ENCODE results near the gene MYLK. TPM values are rescaled to one million over a fixed set of nuclear protein-coding genes. Genes with fewer than 3 reads are reported as not detected.

The MYLK gene
- total RNA-seq, 2 experiments from 2014 or later, result 0.22 TPM; not detected in 1

DNA sequence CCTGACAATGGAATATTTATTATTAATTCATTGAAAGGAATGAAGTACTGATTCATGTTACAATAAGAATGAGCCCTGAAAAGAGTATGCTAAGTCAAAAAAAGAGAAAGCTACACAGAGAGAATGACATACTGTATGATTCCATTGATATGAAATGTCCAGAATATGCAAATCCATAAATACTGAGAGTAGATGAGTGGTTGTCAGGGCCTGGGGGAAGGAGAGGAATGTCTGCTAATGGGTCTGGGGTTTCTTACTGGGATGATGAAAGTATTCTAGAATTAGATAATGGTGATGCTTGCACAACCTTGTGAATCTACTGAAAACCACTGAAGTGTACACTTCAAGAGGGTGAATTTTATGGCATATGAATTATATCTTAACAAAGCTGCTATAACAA, 219.4 kb downstream of the MYLK start:
- ChIA-PET POLR2A (no interaction called here), CTCF (no interaction called here)
- DNase-seq, result no peak
- Histone ChIP-seq H3K36me3 (ENCODE audit: insufficient read depth, low read length) (no peaks in the 10 kb centered on the region), H3K9me3 (ENCODE audit: control insufficient read depth in 1 of 2, insufficient read depth in 1 of 2, low read length in 2 of 2) (peaks cover 0 to 6% of the 10 kb centered on the region in 2 experiments), H3K4me1 (ENCODE audit: insufficient read depth, low read length) (no peaks in the 10 kb centered on the region), H3K27me3 (ENCODE audit: control insufficient read depth in 1 of 2, insufficient read depth in 2 of 2, low read length in 2 of 2) (peaks cover 0 to 4% of the 10 kb centered on the region in 2 experiments), H3K27ac (ENCODE audit: low read depth in 1 of 2, low read length in 2 of 2) (no peak overlapping the region), H3K4me3 (ENCODE audit: low read length) (no peak overlapping the region)
- H3K9me3 Mint-ChIP-seq, result no peaks in the 10 kb centered on the region
- TF ChIP-seq, protein P1, sequence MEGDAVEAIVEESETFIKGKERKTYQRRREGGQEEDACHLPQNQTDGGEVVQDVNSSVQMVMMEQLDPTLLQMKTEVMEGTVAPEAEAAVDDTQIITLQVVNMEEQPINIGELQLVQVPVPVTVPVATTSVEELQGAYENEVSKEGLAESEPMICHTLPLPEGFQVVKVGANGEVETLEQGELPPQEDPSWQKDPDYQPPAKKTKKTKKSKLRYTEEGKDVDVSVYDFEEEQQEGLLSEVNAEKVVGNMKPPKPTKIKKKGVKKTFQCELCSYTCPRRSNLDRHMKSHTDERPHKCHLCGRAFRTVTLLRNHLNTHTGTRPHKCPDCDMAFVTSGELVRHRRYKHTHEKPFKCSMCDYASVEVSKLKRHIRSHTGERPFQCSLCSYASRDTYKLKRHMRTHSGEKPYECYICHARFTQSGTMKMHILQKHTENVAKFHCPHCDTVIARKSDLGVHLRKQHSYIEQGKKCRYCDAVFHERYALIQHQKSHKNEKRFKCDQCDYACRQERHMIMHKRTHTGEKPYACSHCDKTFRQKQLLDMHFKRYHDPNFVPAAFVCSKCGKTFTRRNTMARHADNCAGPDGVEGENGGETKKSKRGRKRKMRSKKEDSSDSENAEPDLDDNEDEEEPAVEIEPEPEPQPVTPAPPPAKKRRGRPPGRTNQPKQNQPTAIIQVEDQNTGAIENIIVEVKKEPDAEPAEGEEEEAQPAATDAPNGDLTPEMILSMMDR (IDR thresholded peaks at IDR 0.05), result no peak
- H3K4me1 Mint-ChIP-seq (ENCODE audit: low read depth), result no peaks in the 10 kb centered on the region
- H3K36me3 Mint-ChIP-seq (ENCODE audit: low read depth), result no peaks in the 10 kb centered on the region
- H3K4me3 Mint-ChIP-seq, result no peak overlapping the region
- intact Hi-C loops (cut with DNase I, micrococcal nuclease), result no loop called here
- H3K27me3 Mint-ChIP-seq, result peaks cover 28% of the 10 kb centered on the region
- ATAC-seq (ENCODE audit: poor library complexity), result no peak
- no peak overlapping the region for H3K27ac Mint-ChIP-seq

DNA sequence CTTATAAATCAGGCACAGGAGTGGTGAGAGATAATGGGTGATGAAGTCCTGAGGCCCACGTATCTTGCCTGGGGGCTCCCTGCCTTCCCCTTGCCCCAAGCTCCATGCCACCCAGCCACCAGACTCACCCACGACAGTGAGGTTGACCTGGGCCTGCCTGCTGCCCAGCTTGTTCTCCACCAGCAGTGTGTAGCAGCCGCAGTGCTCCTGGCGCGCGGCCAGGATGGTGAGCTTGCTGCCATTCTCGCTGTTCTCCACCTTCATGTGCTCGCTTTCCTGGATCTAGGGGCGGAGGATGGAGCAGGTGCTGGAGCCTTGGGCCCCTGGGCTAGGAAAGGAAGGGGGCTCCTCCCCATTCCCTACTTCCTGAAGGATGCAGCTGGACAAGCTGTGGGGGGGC, 220.2 kb downstream of the MYLK start:
- Mint-ChIP-seq H3K9me3 (no peaks in the 10 kb centered on the region), H3K4me3 (no peak overlapping the region), H3K36me3 (ENCODE audit: low read depth) (no peaks in the 10 kb centered on the region), H3K27ac (no peak overlapping the region), H3K4me1 (ENCODE audit: low read depth) (no peaks in the 10 kb centered on the region), H3K27me3 (peaks cover 28% of the 10 kb centered on the region)
- intact Hi-C loops (cut with DNase I, micrococcal nuclease), result no loop called here
- Histone ChIP-seq H3K27me3 (ENCODE audit: control insufficient read depth in 1 of 2, insufficient read depth in 2 of 2, low read length in 2 of 2) (peaks cover 0 to 6% of the 10 kb centered on the region in 2 experiments), H3K36me3 (ENCODE audit: insufficient read depth, low read length) (no peaks in the 10 kb centered on the region), H3K9me3 (ENCODE audit: control insufficient read depth in 1 of 2, insufficient read depth in 1 of 2, low read length in 2 of 2) (peaks cover 0 to 6% of the 10 kb centered on the region in 2 experiments), H3K27ac (ENCODE audit: low read depth in 1 of 2, low read length in 2 of 2) (no peak overlapping the region), H3K4me1 (ENCODE audit: insufficient read depth, low read length) (no peaks in the 10 kb centered on the region), H3K4me3 (ENCODE audit: low read length) (no peak overlapping the region)
- no peak for ATAC-seq (ENCODE audit: poor library complexity)
- TF ChIP-seq, protein P1 (IDR thresholded peaks at IDR 0.05), result no peak
- CTCF ChIA-PET, result no interaction called here
- POLR2A ChIA-PET, result no interaction called here
- DNase-seq, result no peak

DNA sequence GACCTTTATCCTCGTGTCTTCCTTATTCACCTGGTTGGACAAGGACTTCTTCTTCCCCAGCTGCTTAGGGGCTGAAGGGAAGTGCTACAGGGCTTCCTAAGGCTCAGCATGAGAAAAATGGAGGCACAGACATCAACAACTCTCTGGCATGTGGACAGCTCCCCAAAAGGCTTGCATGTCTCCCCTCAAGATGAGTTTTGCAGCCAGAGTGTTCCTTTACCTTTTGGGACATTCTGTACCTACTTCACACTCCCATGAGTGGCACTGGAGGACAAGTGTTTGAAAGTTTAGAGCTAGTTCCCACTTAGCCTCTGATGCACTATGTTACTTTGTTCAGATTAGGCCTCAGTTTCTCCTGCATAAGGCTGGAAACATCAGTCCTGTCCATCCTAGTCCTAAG, 222.2 kb downstream of the MYLK start:
- no peak overlapping the region for H3K27ac ChIP-seq (ENCODE audit: low read depth in 1 of 2, low read length in 2 of 2)
- no peak for DNase-seq
- peaks cover 2% of the 10 kb centered on the region for H3K9me3 Mint-ChIP-seq
- TF ChIP-seq, protein P1 (IDR thresholded peaks at IDR 0.05), result no peak
- ATAC-seq (ENCODE audit: poor library complexity), result no peak
- intact Hi-C loops (cut with DNase I, micrococcal nuclease), result no loop called here
- ChIA-PET POLR2A (no interaction called here), CTCF (no interaction called here)
- H3K36me3 Mint-ChIP-seq (ENCODE audit: low read depth), result no peaks in the 10 kb centered on the region
- no peak overlapping the region for H3K4me3 ChIP-seq (ENCODE audit: low read length)
- no peak overlapping the region for H3K4me3 Mint-ChIP-seq
- no peaks in the 10 kb centered on the region for H3K36me3 ChIP-seq (ENCODE audit: insufficient read depth, low read length)
- H3K27me3 Mint-ChIP-seq, result peaks cover 23% of the 10 kb centered on the region
- peaks cover 0 to 6% of the 10 kb centered on the region in 2 experiments for H3K27me3 ChIP-seq (ENCODE audit: control insufficient read depth in 1 of 2, insufficient read depth in 2 of 2, low read length in 2 of 2)
- H3K27ac Mint-ChIP-seq, result no peak overlapping the region
- H3K4me1 ChIP-seq (ENCODE audit: insufficient read depth, low read length), result no peaks in the 10 kb centered on the region
- H3K9me3 ChIP-seq (ENCODE audit: control insufficient read depth in 1 of 2, insufficient read depth in 1 of 2, low read length in 2 of 2), result peaks cover 0 to 9% of the 10 kb centered on the region in 2 experiments
- H3K4me1 Mint-ChIP-seq (ENCODE audit: low read depth), result no peaks in the 10 kb centered on the region
